Measurements from ENCODE around the gene DIDO1. TPM values are rescaled to one million over a fixed set of nuclear protein-coding genes. Genes with fewer than 3 reads are reported as not detected.

DIDO1 gene
- total and polyA plus RNA-seq, 2 of the 4 experiments (the other 2 are of a cell fraction), result 21.8 to 28.1 TPM

GRCh38 chr20:62963614-62964397 is 37.5 kb upstream of the DIDO1 start:
- H4K20me1 ChIP-seq (ENCODE audit: insufficient read depth, low read length), result no peaks in the 10 kb centered on the region
- H3K36me3 ChIP-seq (ENCODE audit: control insufficient read depth, insufficient read depth, low read length), result no peaks in the 10 kb centered on the region
- TF ChIP-seq MAZ (IDR thresholded peaks at IDR 0.05; ENCODE audit: borderline replicate concordance, low read depth, low read length), result no peak
- no peak overlapping the region for H4K8ac ChIP-seq (ENCODE audit: low read depth in 2 of 2, low read length in 2 of 2)
- H3K56ac ChIP-seq (ENCODE audit: extremely low read depth, insufficient read depth, low read length), result no peak overlapping the region
- H3K27ac ChIP-seq (ENCODE audit: insufficient read depth, low read length), result no peak overlapping the region
- H3K14ac ChIP-seq (replicated peaks; ENCODE audit: low read depth, low read length), result no peak overlapping the region
- POLR2A ChIA-PET (ENCODE audit: unreplicated experiment), result no interaction called here
- H2BK120ac ChIP-seq (ENCODE audit: low read depth, low read length), result no peak overlapping the region
- 84% methylated on average over 19 of the region's 32 CpGs; no CpG with 5 or more reads in 1 of the 2 experiments for WGBS, 2 experiments (ENCODE audit: extremely low coverage in 2 of 2, insufficient read length in 1 of 2)
- H4K91ac ChIP-seq (ENCODE audit: insufficient read depth, low read depth, low read length), result no peak overlapping the region
- CTCF ChIA-PET, result no interaction called here
- ATAC-seq (ENCODE audit: low read depth) (no peak), DNase-seq (no peak)
- H2BK20ac ChIP-seq (ENCODE audit: low read depth, low read length), result no peak overlapping the region
- BruUV-seq (replicated peaks), result no TSS peak
- H2BK15ac ChIP-seq (ENCODE audit: low read depth, low read length), result no peak overlapping the region
- no peak overlapping the region for H2AK5ac ChIP-seq (ENCODE audit: low read depth, low read length)
- H4K5ac ChIP-seq (ENCODE audit: low read depth, low read length), result no peak overlapping the region
- H3K4me3 ChIP-seq (ENCODE audit: insufficient read depth, low read depth, low read length), result no peak overlapping the region
- H2AK9ac ChIP-seq (replicated peaks; ENCODE audit: low read depth, low read length, poor library complexity), result no peak overlapping the region
- no peak overlapping the region for H3K18ac ChIP-seq (ENCODE audit: low read depth, low read length)
- no peak overlapping the region for H3K4ac ChIP-seq (ENCODE audit: low read depth, low read length)
- dilution Hi-C loops (cut with HindIII; ENCODE audit: low sequenced_read_pairs, unreplicated experiment), result no loop called here
- no peak overlapping the region for H2AFZ ChIP-seq (replicated peaks; ENCODE audit: low read length, poor library complexity)
- H3K79me1 ChIP-seq (ENCODE audit: low read depth in 1 of 2, low read length in 2 of 2), result no peaks in the 10 kb centered on the region
- H3K9ac ChIP-seq (ENCODE audit: low read depth, low read length), result no peak overlapping the region
- no peak overlapping the region for H2BK5ac ChIP-seq (ENCODE audit: low read depth, low read length, poor library complexity, severe bottlenecking)
- peaks cover 18% of the 10 kb centered on the region; the same call in 1 of the 2 replicates for H3K27me3 ChIP-seq (ENCODE audit: control insufficient read depth, insufficient read depth, low read length)
- H3K4me1 ChIP-seq (ENCODE audit: control insufficient read depth, insufficient read depth, low read length), result no peaks in the 10 kb centered on the region
- in situ Hi-C loops (cut with MboI; ENCODE audit: low sequenced_read_pairs), result no loop called here
- H3K9me1 ChIP-seq (ENCODE audit: insufficient read depth, low read length), result no peaks in the 10 kb centered on the region
- no peak overlapping the region for H3K4me2 ChIP-seq (ENCODE audit: low read depth, low read length)
- intact Hi-C loops (cut with micrococcal nuclease), result no loop called here
- no peaks in the 10 kb centered on the region for H3K9me3 ChIP-seq (ENCODE audit: control insufficient read depth, insufficient read depth, low read length)
- no peak overlapping the region for H3K23ac ChIP-seq (ENCODE audit: low read depth, low read length)

Measured in IMR-90 (cell line).